ENCODE measurements around the gene ATP6V0D1. TPM values are rescaled to one million over a fixed set of nuclear protein-coding genes. Genes with fewer than 3 reads are reported as not detected.

Gene ATP6V0D1
- polyA plus RNA-seq, 1 of the 3 experiments (the other 2 are of a cell fraction): 135 TPM

DNA sequence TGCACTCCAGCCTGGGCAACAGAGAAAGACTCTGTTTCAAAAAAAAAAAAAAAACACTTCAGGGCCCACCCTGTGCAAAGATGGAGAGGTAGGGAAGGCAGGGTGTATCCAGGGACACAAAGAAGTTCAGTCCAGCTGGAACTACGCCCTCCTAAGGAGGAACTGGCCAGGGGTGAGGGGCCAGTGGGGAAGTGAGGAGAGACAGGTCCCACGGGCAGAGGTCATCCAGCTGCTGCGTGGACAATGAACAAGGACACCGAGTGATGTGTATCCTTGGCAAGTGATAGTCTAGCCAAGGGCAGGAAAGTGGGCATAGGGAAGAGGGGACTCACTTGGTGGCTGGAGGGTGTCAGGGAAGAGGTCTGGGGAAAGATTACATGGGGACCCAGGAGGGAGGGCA is 38.3 kb upstream of the ATP6V0D1 start:
- H3K4me1 ChIP-seq (ENCODE audit: control insufficient read depth in 1 of 2, insufficient read depth in 2 of 2, low read depth in 1 of 2, low read length in 1 of 2): peaks cover 3 to 11% of the 10 kb centered on the region in 2 experiments; a peak in 2 of 4 replicates
- no peaks in the 10 kb centered on the region for H3K36me3 ChIP-seq (replicated peaks in 1 of 2; ENCODE audit: control insufficient read depth in 1 of 2, insufficient read depth in 2 of 2, low read length in 1 of 2)
- no peak overlapping the region for H3K27ac ChIP-seq (ENCODE audit: low read depth in 2 of 2, low read length in 1 of 2)
- H3F3A ChIP-seq (replicated peaks; ENCODE audit: insufficient read depth): peaks cover 24% of the 10 kb centered on the region
- ChIA-PET POLR2A (no interaction called here), CTCF (interaction anchor here (0.6 to 9.3 kb wide), 5 partner anchors 18 to 202 kb away, joined by 3 to 246 read pairs (median 72); partner anchors contain the start of genes ACD, C16orf86, CTCF and ENKD1)
- H3K9me2 ChIP-seq: no peaks in the 10 kb centered on the region
- no peaks in the 10 kb centered on the region for H3K9me3 ChIP-seq
- DNase-seq: no peak
- H3K4me3 ChIP-seq (ENCODE audit: low read depth in 2 of 2, low read length in 1 of 2): no peak overlapping the region
- no peaks in the 10 kb centered on the region for H3K27me3 ChIP-seq (ENCODE audit: insufficient read depth)
- H3K9ac ChIP-seq: no peak overlapping the region
- WGBS (ENCODE audit: low lambda C conversion rate): 68% methylated on average over 4 of the region's 4 CpGs
- H3K79me2 ChIP-seq (ENCODE audit: insufficient read depth): no peaks in the 10 kb centered on the region
- H3K4me2 ChIP-seq: no peak overlapping the region
- TF ChIP-seq TEAD4 (IDR thresholded peaks at IDR 0.05; ENCODE audit: borderline replicate concordance, insufficient read depth) (no peak), MEF2A (IDR thresholded peaks at IDR 0.05; ENCODE audit: borderline replicate concordance, low read depth) (no peak)
- H4K20me1 ChIP-seq (ENCODE audit: insufficient read depth): no peaks in the 10 kb centered on the region
- H2AFZ ChIP-seq (ENCODE audit: low read depth): no peak overlapping the region

DNA sequence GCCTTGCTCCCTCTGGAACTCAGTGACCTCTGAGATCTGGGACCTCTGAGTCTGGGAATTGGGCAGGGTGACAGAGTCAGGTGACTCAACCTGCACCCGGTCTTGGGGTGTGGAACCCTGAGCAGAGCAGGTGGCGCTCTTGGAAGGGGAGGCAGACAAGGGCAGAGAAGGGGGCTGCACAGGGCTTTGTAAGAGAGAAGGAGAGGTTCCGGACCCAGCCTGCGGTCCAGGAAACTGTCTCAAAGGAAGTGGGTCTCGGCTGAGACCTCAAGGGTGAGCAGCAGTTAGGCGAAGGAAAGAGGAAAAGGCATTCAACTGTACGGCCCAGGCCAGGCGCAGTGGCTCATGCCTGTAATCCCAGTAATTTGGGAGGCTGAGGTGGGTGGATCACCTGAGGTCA is 37.7 kb upstream of the ATP6V0D1 start:
- Histone ChIP-seq H3K9ac (no peak overlapping the region), H3K9me3 (no peaks in the 10 kb centered on the region), H3F3A (replicated peaks; ENCODE audit: insufficient read depth) (peaks cover 24% of the 10 kb centered on the region), H3K27me3 (ENCODE audit: insufficient read depth) (no peaks in the 10 kb centered on the region), H2AFZ (ENCODE audit: low read depth) (no peak overlapping the region), H3K36me3 (replicated peaks in 1 of 2; ENCODE audit: control insufficient read depth in 1 of 2, insufficient read depth in 2 of 2, low read length in 1 of 2) (no peaks in the 10 kb centered on the region), H3K4me1 (ENCODE audit: control insufficient read depth in 1 of 2, insufficient read depth in 2 of 2, low read depth in 1 of 2, low read length in 1 of 2) (peaks cover 3 to 11% of the 10 kb centered on the region in 2 experiments; a peak in 2 of 4 replicates), H3K27ac (ENCODE audit: low read depth in 2 of 2, low read length in 1 of 2) (no peak overlapping the region), H3K9me2 (no peaks in the 10 kb centered on the region), H3K4me3 (ENCODE audit: low read depth in 2 of 2, low read length in 1 of 2) (no peak overlapping the region), H3K4me2 (no peak overlapping the region), H4K20me1 (ENCODE audit: insufficient read depth) (no peaks in the 10 kb centered on the region), H3K79me2 (ENCODE audit: insufficient read depth) (no peaks in the 10 kb centered on the region)
- ChIA-PET CTCF (interaction anchor here (0.9 to 9.3 kb wide), 3 partner anchors 26 to 146 kb away, joined by 3 to 246 read pairs (median 57); partner anchors contain the start of genes ACD, C16orf86, ENKD1 and PARD6A), POLR2A (no interaction called here)
- DNase-seq: no peak
- TF ChIP-seq POLR2AphosphoS5 (IDR thresholded peaks at IDR 0.05; ENCODE audit: low read depth, low read length): no peak
- TF ChIP-seq RCOR1 (IDR thresholded peaks at IDR 0.05; ENCODE audit: low read length): no peak
- no peak for TF ChIP-seq IRF3 (IDR thresholded peaks at IDR 0.05; ENCODE audit: low read depth, low read length)
- TF ChIP-seq, protein P1, sequence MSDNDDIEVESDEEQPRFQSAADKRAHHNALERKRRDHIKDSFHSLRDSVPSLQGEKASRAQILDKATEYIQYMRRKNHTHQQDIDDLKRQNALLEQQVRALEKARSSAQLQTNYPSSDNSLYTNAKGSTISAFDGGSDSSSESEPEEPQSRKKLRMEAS (IDR thresholded peaks at IDR 0.05; ENCODE audit: low read depth): no peak
- TF ChIP-seq, protein P2, sequence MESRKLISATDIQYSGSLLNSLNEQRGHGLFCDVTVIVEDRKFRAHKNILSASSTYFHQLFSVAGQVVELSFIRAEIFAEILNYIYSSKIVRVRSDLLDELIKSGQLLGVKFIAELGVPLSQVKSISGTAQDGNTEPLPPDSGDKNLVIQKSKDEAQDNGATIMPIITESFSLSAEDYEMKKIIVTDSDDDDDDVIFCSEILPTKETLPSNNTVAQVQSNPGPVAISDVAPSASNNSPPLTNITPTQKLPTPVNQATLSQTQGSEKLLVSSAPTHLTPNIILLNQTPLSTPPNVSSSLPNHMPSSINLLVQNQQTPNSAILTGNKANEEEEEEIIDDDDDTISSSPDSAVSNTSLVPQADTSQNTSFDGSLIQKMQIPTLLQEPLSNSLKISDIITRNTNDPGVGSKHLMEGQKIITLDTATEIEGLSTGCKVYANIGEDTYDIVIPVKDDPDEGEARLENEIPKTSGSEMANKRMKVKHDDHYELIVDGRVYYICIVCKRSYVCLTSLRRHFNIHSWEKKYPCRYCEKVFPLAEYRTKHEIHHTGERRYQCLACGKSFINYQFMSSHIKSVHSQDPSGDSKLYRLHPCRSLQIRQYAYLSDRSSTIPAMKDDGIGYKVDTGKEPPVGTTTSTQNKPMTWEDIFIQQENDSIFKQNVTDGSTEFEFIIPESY (IDR thresholded peaks at IDR 0.05; ENCODE audit: borderline replicate concordance, low read depth): no peak
- TF ChIP-seq, protein P3, sequence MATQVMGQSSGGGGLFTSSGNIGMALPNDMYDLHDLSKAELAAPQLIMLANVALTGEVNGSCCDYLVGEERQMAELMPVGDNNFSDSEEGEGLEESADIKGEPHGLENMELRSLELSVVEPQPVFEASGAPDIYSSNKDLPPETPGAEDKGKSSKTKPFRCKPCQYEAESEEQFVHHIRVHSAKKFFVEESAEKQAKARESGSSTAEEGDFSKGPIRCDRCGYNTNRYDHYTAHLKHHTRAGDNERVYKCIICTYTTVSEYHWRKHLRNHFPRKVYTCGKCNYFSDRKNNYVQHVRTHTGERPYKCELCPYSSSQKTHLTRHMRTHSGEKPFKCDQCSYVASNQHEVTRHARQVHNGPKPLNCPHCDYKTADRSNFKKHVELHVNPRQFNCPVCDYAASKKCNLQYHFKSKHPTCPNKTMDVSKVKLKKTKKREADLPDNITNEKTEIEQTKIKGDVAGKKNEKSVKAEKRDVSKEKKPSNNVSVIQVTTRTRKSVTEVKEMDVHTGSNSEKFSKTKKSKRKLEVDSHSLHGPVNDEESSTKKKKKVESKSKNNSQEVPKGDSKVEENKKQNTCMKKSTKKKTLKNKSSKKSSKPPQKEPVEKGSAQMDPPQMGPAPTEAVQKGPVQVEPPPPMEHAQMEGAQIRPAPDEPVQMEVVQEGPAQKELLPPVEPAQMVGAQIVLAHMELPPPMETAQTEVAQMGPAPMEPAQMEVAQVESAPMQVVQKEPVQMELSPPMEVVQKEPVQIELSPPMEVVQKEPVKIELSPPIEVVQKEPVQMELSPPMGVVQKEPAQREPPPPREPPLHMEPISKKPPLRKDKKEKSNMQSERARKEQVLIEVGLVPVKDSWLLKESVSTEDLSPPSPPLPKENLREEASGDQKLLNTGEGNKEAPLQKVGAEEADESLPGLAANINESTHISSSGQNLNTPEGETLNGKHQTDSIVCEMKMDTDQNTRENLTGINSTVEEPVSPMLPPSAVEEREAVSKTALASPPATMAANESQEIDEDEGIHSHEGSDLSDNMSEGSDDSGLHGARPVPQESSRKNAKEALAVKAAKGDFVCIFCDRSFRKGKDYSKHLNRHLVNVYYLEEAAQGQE (IDR thresholded peaks at IDR 0.05; ENCODE audit: low read depth, low read length): no peak
- no peak for TF ChIP-seq RFX5 (IDR thresholded peaks at IDR 0.05; ENCODE audit: low read length)
- TF ChIP-seq MEF2A (IDR thresholded peaks at IDR 0.05; ENCODE audit: borderline replicate concordance, low read depth): no peak
- 100% methylated on average over 8 of the region's 8 CpGs for WGBS (ENCODE audit: low lambda C conversion rate)

All from SK-N-SH (cell line).